H1 (cell line): Measurements from ENCODE around the gene ST7L. TPM values are rescaled to one million over a fixed set of nuclear protein-coding genes. Genes with fewer than 3 reads are reported as not detected.
"Not testable (repeated sequence)": the region's sequence is repeated elsewhere in the genome, so short reads cannot be mapped to it uniquely, and the experiment has no call there.

Experiments
- CTCF ChIA-PET: fragments of 300-600 bp; sonication (Branson Sonifier 250); formaldehyde crosslinking; loops from one replicate; lab custom pipeline; 2021; ENCODE audit not compliant: partially characterized antibody; lab: Charles Lee
- POLR2A ChIA-PET: fragments of 300-600 bp; sonication (Branson Sonifier 250); formaldehyde crosslinking; loops from one replicate; lab custom pipeline; 2021; ENCODE audit warnings: inconsistent platforms; ENCODE audit not compliant: partially characterized antibody; lab: Charles Lee
- DNase-seq, 2 experiments: peaks; one replicate each; pipeline versions ENCODE4 v3.0.0 to v3.0.0-alpha.2; 2010 to 2022; ENCODE audit warnings: low spot score in 2 of 2, low read depth in 1 of 2, mixed read lengths in 1 of 2
- FAIRE-seq: peaks from 2 replicates; lab custom pipeline; 2011; peaks lifted over from hg19 to GRCh38; lab: Jason Lieb, UNC
- H2AFZ ChIP-seq: 2 replicates; pipeline ENCODE4 v1.8.1; 2012; ENCODE audit warnings: low read length, inconsistent platforms
- H2AK5ac ChIP-seq: 2 replicates; pipeline ENCODE4 v1.6.1; 2013; ENCODE audit warnings: low read depth, low read length
- H2BK120ac ChIP-seq: replicated peaks from 2 replicates; pipeline ENCODE3; 2013; ENCODE audit warnings: low read depth, low read length, inconsistent platforms
- H2BK12ac ChIP-seq: 2 replicates; pipeline ENCODE4 v1.6.1; 2013; ENCODE audit warnings: low read depth, low read length
- H2BK15ac ChIP-seq: 2 replicates; pipeline ENCODE4 v1.6.1; 2013; ENCODE audit warnings: low read length
- H2BK20ac ChIP-seq: 2 replicates; pipeline ENCODE4 v1.6.1; 2013; ENCODE audit warnings: low read length
- H2BK5ac ChIP-seq: 2 replicates; pipeline ENCODE4 v1.6.1; 2013; ENCODE audit warnings: low read depth, low read length
- H3K14ac ChIP-seq: 2 replicates; pipeline ENCODE4 v1.6.1; 2013; ENCODE audit warnings: inconsistent platforms; ENCODE audit not compliant: insufficient read length
- H3K18ac ChIP-seq: 2 replicates; pipeline ENCODE4 v1.6.1; 2013; ENCODE audit warnings: low read length; ENCODE audit errors: extremely low read depth
- H3K23ac ChIP-seq: 2 replicates; pipeline ENCODE4 v1.6.1; 2013; ENCODE audit warnings: inconsistent platforms; ENCODE audit not compliant: insufficient read length
- H3K23me2 ChIP-seq: 2 replicates; pipeline ENCODE4 v1.6.1; 2013; ENCODE audit warnings: low read depth, low read length
- H3K27ac ChIP-seq: 2 replicates; pipeline ENCODE4 v1.6.1; 2011; ENCODE audit warnings: low read depth, low read length, inconsistent platforms
- H3K27me3 ChIP-seq, 4 experiments: replicated peaks in 1 of 4; 1 replicate in 1 of 4; 2 replicates in 3 of 4; pipeline versions ENCODE4 v1.6.1 to v1.8.1; 2011 to 2013; ENCODE audit warnings: low read length in 3 of 4, mild to moderate bottlenecking in 3 of 4, inconsistent platforms in 2 of 4, mixed read lengths in 2 of 4, moderate library complexity in 1 of 4; ENCODE audit not compliant: control insufficient read depth in 3 of 4, insufficient read depth in 3 of 4; ENCODE audit errors: extremely low read depth in 1 of 4
- H3K36me3 ChIP-seq, 4 experiments: 2 replicates each; pipeline versions ENCODE4 v1.6.1 to v1.8.1; 2011 to 2013; ENCODE audit warnings: mild to moderate bottlenecking in 4 of 4, low read length in 3 of 4, moderate library complexity in 2 of 4, control low read depth in 1 of 4, inconsistent platforms in 1 of 4; ENCODE audit not compliant: insufficient read depth in 4 of 4, control insufficient read depth in 2 of 4
- H3K4ac ChIP-seq: replicated peaks from 2 replicates; pipeline ENCODE3; 2013; ENCODE audit warnings: low read length, low read depth, mixed read lengths, inconsistent platforms; ENCODE audit not compliant: insufficient read length
- H3K4me1 ChIP-seq, 4 experiments: replicated peaks in 1 of 4; 1 replicate in 1 of 4; 2 replicates in 3 of 4; pipeline versions ENCODE4 v1.6.1 to v1.8.1; 2011 to 2013; ENCODE audit warnings: low read length in 3 of 4, inconsistent platforms in 2 of 4, mixed read lengths in 1 of 4; ENCODE audit not compliant: insufficient read depth in 4 of 4, control insufficient read depth in 3 of 4
- H3K4me2 ChIP-seq, 2 experiments: 2 replicates each; pipeline versions ENCODE4 v1.6.1 to v1.8.1; 2011 to 2013; ENCODE audit warnings: low read depth in 2 of 2, low read length in 2 of 2, control low read depth in 1 of 2, inconsistent platforms in 1 of 2, mild to moderate bottlenecking in 1 of 2; ENCODE audit not compliant: insufficient read depth in 1 of 2
- H3K4me3 ChIP-seq, 4 experiments: fragments of 200-600, 300-600 bp in 1 of 4; sonication (generic), shearing (Covaris generic), sonication (Bioruptor Twin) in 1 of 4; 2 replicates each; pipeline versions ENCODE4 v1.5.1 to v1.8.1; 2011 to 2016; ENCODE audit warnings: low read length in 4 of 4, low read depth in 3 of 4, control low read depth in 2 of 4, inconsistent platforms in 2 of 4, mild to moderate bottlenecking in 2 of 4, mixed read lengths in 1 of 4, moderate library complexity in 1 of 4; ENCODE audit not compliant: insufficient read depth in 2 of 4; ENCODE audit errors: extremely low read depth in 1 of 4
- H3K56ac ChIP-seq: replicated peaks from 2 replicates; pipeline ENCODE3; 2013; ENCODE audit warnings: low read depth, mild to moderate bottlenecking, mixed read lengths, low read length, inconsistent platforms; ENCODE audit not compliant: insufficient read length
- H3K79me1 ChIP-seq: 2 replicates; pipeline ENCODE4 v1.6.1; 2013; ENCODE audit warnings: low read depth, low read length, control low read depth
- H3K79me2 ChIP-seq, 2 experiments: 2 replicates each; pipeline versions ENCODE4 v1.6.1 to v1.8.1; 2012 to 2013; ENCODE audit warnings: low read length in 2 of 2, mild to moderate bottlenecking in 2 of 2, inconsistent platforms in 1 of 2; ENCODE audit not compliant: insufficient read depth in 2 of 2, control insufficient read depth in 1 of 2
- H3K9ac ChIP-seq, 4 experiments: replicated peaks in 1 of 4; 1 replicate in 1 of 4; 2 replicates in 3 of 4; pipeline versions ENCODE4 v1.6.1 to v1.8.1; 2011 to 2013; ENCODE audit warnings: low read depth in 3 of 4, low read length in 3 of 4, control low read depth in 2 of 4, mild to moderate bottlenecking in 2 of 4, moderate library complexity in 2 of 4, inconsistent platforms in 1 of 4; ENCODE audit errors: extremely low read depth in 1 of 4
- H3K9me3 ChIP-seq, 2 experiments: 2 replicates each; pipeline versions ENCODE4 v1.6.1 to v1.8.1; 2012 to 2013; ENCODE audit warnings: mild to moderate bottlenecking in 2 of 2, moderate library complexity in 2 of 2, control low read depth in 1 of 2, inconsistent platforms in 1 of 2, low read depth in 1 of 2, low read length in 1 of 2, mixed read lengths in 1 of 2; ENCODE audit not compliant: insufficient read depth in 2 of 2
- H4K20me1 ChIP-seq, 2 experiments: replicated peaks in 1 of 2; 2 replicates each; pipeline versions ENCODE3 to v1.8.1; 2011 to 2013; ENCODE audit warnings: inconsistent platforms in 2 of 2, low read length in 2 of 2, mild to moderate bottlenecking in 1 of 2; ENCODE audit not compliant: insufficient read depth in 2 of 2, control insufficient read depth in 1 of 2
- H4K5ac ChIP-seq: 2 replicates; pipeline ENCODE4 v1.6.1; 2013; ENCODE audit warnings: low read length, low read depth, mixed read lengths, inconsistent platforms; ENCODE audit not compliant: insufficient read length
- H4K8ac ChIP-seq: 2 replicates; pipeline ENCODE4 v1.8.0; 2013; ENCODE audit warnings: mild to moderate bottlenecking, moderate library complexity, low read length, inconsistent platforms; ENCODE audit not compliant: insufficient read depth; ENCODE audit errors: extremely low read depth
- H4K91ac ChIP-seq: replicated peaks from 2 replicates; pipeline ENCODE3; 2013; ENCODE audit warnings: low read length, mixed read lengths, inconsistent platforms; ENCODE audit not compliant: insufficient read length
- WGBS, 2 experiments: shearing (Covaris generic) in 1 of 2; methylation state at CpG; one replicate each; pipeline versions ENCODE4 v1.1.6 to v1.1.7; 2013 to 2015; ENCODE audit warnings: low lambda C conversion rate in 2 of 2, mixed read lengths in 2 of 2, inconsistent platforms in 1 of 2, low coverage in 1 of 2, missing lambda C conversion rate in 1 of 2; ENCODE audit not compliant: insufficient replicate concordance in 2 of 2, insufficient coverage in 1 of 2, insufficient read length in 1 of 2; ENCODE audit errors: extremely low coverage in 1 of 2, missing lambda C conversion rate in 1 of 2; 5-methylcytosine and 5-hydroxymethylcytosine counted together
- polyA plus RNA-seq, 7 experiments: library from polyadenylated mRNA; depleted of rRNA in 3 of 7; stranded (reverse) in 5 of 7; unstranded in 2 of 7; fragments of >200 nt in 5 of 7; fragments of 200-250 nt in 2 of 7; gene quantifications; 1 replicate in 5 of 7; 2 replicates in 1 of 7; 4 replicates in 1 of 7; pipeline versions ENCODE4 v1.2.1 to v1.2.3, GENCODE V29; 2011 to 2013; ENCODE audit warnings: missing spikeins in 2 of 7, mixed read lengths in 2 of 7
- total RNA-seq: library from RNA; stranded (reverse); fragmentation: NEBNext Ultra II Directional; extraction: Animal tissue kit (Norgen Biotek cat#: 25700); gene quantifications from 2 replicates; pipeline ENCODE4 v1.2.1, GENCODE V29; 2021

Gene ST7L
- total and polyA plus RNA-seq, 2 of the 8 experiments (the other 6 are each of a cell fraction or from before 2014, with no cell fraction given), result 9.6 to 16.2 TPM

DNA sequence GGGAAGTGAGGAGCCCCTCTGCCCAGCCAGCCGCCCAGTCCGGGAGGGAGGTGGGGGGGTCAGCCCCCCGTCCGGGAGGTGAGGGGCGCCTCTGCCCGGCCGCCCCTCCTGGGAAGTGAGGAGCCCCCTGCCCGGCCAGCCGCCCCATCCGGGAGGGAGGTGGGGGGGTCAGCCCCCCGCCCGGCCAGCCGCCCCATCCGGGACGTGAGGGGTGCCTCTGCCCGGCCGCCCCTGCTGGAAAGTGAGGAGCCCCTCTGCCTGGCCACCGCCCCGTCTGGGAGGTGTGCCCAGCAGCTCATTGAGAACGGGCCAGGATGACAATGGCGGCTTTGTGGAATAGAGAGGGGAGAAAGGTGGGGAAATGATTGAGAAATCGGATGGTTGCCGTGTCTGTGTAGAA is 21.5 kb upstream of the ST7L start:
- DNase-seq, H2BK20ac ChIP-seq, H2AFZ ChIP-seq, H4K8ac ChIP-seq, H3K23me2 ChIP-seq, H3K9ac ChIP-seq, H3K4ac ChIP-seq, H4K5ac ChIP-seq, POLR2A ChIA-PET, H4K20me1 ChIP-seq, H3K18ac ChIP-seq, FAIRE-seq, H4K91ac ChIP-seq, H3K14ac ChIP-seq, H3K9me3 ChIP-seq, H3K4me1 ChIP-seq, H3K56ac ChIP-seq, H3K23ac ChIP-seq, H3K4me2 ChIP-seq, H3K27me3 ChIP-seq, H3K4me3 ChIP-seq, H2BK15ac ChIP-seq, H2BK5ac ChIP-seq, H3K36me3 ChIP-seq, H2BK120ac ChIP-seq, H3K79me1 ChIP-seq, H2AK5ac ChIP-seq, H2BK12ac ChIP-seq, CTCF ChIA-PET, H3K27ac ChIP-seq: not testable (repeated sequence)
- H3K79me2 ChIP-seq, result peaks cover 12 to 77% of the 10 kb centered on the region in 2 experiments
- 98% methylated on average over 5 of the region's 23 CpGs; no CpG with 5 or more reads in 1 of the 2 experiments for WGBS, 2 experiments
